ENCODE measurements around the gene ZNF511.
"Not testable (repeated sequence)": the region's sequence is repeated elsewhere in the genome, so short reads cannot be mapped to it uniquely, and the experiment has no call there.

- TF ChIP-seq, protein P1, sequence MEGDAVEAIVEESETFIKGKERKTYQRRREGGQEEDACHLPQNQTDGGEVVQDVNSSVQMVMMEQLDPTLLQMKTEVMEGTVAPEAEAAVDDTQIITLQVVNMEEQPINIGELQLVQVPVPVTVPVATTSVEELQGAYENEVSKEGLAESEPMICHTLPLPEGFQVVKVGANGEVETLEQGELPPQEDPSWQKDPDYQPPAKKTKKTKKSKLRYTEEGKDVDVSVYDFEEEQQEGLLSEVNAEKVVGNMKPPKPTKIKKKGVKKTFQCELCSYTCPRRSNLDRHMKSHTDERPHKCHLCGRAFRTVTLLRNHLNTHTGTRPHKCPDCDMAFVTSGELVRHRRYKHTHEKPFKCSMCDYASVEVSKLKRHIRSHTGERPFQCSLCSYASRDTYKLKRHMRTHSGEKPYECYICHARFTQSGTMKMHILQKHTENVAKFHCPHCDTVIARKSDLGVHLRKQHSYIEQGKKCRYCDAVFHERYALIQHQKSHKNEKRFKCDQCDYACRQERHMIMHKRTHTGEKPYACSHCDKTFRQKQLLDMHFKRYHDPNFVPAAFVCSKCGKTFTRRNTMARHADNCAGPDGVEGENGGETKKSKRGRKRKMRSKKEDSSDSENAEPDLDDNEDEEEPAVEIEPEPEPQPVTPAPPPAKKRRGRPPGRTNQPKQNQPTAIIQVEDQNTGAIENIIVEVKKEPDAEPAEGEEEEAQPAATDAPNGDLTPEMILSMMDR (conservative IDR thresholded peaks at IDR 0.05): not testable (repeated sequence)
- not testable (repeated sequence) for TF ChIP-seq EZH2 (IDR thresholded peaks at IDR 0.05; ENCODE audit: low read depth)
Observed at GRCh38 chr10:133320852-133321422, 12.2 kb downstream of the ZNF511 start.
